Transverse colon (tissue), 4 donors: ENCODE measurements around the gene TMPO. TPM values are rescaled to one million over a fixed set of nuclear protein-coding genes. Genes with fewer than 3 reads are reported as not detected.

Experiments used
- DNase-seq: peaks from one replicate; pipeline ENCODE4 v3.0.0-alpha.2; 2019
- H3K27ac ChIP-seq, 4 donors: fragments of 200-600 bp; sonication (generic); 2 replicates each; pipeline ENCODE4 v1.5.1; 2016 to 2018; ENCODE audit warnings: inconsistent platforms in 4 of 4
- H3K27me3 ChIP-seq: fragments of 200-600 bp; sonication (generic); 2 replicates; pipeline ENCODE4 v1.5.1; 2017; ENCODE audit warnings: inconsistent platforms
- H3K36me3 ChIP-seq, 4 donors: fragments of 200-600 bp; sonication (generic); 2 replicates each; pipeline ENCODE4 v1.5.1; 2017 to 2019; ENCODE audit warnings: inconsistent platforms in 4 of 4
- H3K4me1 ChIP-seq, 4 donors: fragments of 200-600 bp; sonication (generic); 2 replicates each; pipeline ENCODE4 v1.5.1; 2017 to 2020; ENCODE audit warnings: inconsistent platforms in 4 of 4
- H3K4me3 ChIP-seq, 4 donors: fragments of 200-600 bp; sonication (generic); 1 replicate in 1 of 4; 2 replicates in 3 of 4; pipeline versions ENCODE4 v1.5.1 to v1.6.1; 2017 to 2019; ENCODE audit warnings: inconsistent platforms in 4 of 4
- H3K9me3 ChIP-seq, 2 donors: fragments of 200-600 bp; sonication (generic); 2 replicates each; pipeline ENCODE4 v1.5.1; 2017 to 2019; ENCODE audit warnings: inconsistent platforms in 2 of 2
- EP300 ChIP-seq: sonication (generic); formaldehyde crosslinking; IDR thresholded peaks from one replicate; pipeline ENCODE4 v1.6.1; 2017; ENCODE audit warnings: antibody characterized with exemption, low read depth
- POLR2A ChIP-seq: fragments of 450-650 bp; IDR thresholded peaks from one replicate; pipeline ENCODE4 v1.6.1; 2016; ENCODE audit warnings: antibody characterized with exemption, mild to moderate bottlenecking, moderate library complexity
- POLR2AphosphoS5 ChIP-seq, 3 donors: sonication (generic); formaldehyde crosslinking; IDR thresholded peaks; one replicate each; pipeline ENCODE4 v1.6.1; 2016; ENCODE audit warnings: antibody characterized with exemption in 3 of 3
- WGBS, 2 donors: methylation state at CpG; one replicate each; pipeline ENCODE4 v1.1.5; 2018; ENCODE audit warnings: low coverage in 1 of 2; 5-methylcytosine and 5-hydroxymethylcytosine counted together
- in situ Hi-C, 4 donors: fragments of 200-750 bp; cut with MboI; loops; one replicate each; pipeline versions ENCODE4 v1.15.0 to v1.15.1; 2017; ENCODE audit warnings: low sequenced_read_pairs in 3 of 4, low pct_ligation_motif_present in 1 of 4, low pct_unique_long_range_greater_than_20kb in 1 of 4
- intact Hi-C: fragments of 100-400 bp; cut with DNase I; formaldehyde crosslinking; loops from one replicate; pipeline ENCODE4 v1.15.1; 2023; ENCODE audit warnings: low total_unique reads
- total RNA-seq, 4 donors: library from RNA; depleted of rRNA; stranded (reverse); fragments of >200 nt; gene quantifications; one replicate each; pipeline ENCODE4 v1.1.0, GENCODE V29; 2016
- TF ChIP-seq, protein P1 (sequence below), 5 experiments: fragments of 200-600 bp in 3 of 5; fragments of 450-650 bp in 2 of 5; sonication (generic) in 3 of 5; IDR thresholded peaks; 1 replicate in 2 of 5; 2 replicates in 3 of 5; pipeline ENCODE4 v1.5.1; 2016 to 2017; ENCODE audit warnings: antibody characterized with exemption in 5 of 5, inconsistent platforms in 3 of 5, mild to moderate bottlenecking in 2 of 5, moderate library complexity in 1 of 5

Gene TMPO
- total RNA-seq, 4 donors from 2014 or later: 57.8 to 164 (median 89.0) TPM

DNA sequence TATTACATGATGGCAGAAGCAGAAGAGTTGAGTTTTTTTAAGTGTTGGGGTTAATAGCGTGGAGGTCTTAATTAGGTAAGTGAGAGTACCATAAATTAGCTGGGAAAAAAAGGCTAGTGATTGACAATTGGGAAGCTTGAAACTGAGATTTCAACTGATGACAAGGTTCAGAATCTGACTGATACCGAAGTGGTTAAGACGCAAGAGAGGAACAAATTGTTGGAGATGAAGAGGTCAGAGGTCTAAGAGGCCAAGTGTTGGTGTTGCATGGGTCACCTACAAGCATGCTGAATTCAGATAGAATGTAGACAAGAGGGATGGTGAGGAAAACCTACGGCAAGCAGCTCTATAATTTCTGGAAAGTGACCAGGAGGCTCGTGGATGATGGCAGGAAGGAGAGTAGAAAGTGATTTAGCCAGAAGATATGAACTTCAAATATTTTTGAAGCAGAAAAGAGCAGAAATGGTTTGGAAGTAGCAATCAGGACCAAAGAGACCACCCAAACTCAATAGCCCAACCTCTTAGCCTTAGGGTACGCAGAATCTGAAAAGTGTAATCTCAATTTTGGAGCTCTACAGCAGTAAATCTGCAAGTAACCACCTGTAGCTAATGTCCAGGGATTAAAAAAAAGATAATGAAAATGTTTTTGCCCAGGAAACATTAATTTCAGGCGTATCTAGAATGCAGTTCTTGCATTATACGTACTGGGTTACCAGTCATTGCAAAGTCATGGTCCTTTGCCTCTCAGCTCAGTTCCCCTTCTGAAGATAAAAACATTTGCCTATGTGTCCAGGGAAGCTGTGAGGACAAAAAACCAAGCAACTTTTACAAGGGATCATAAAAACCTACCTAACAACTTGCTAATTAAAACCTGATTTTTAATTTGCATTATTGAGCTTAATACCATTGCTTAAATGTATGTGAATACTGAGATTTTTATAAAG, 1.7 kb upstream of the TMPO start:
- Histone ChIP-seq H3K36me3 (no peaks in the 10 kb centered on the region), H3K27me3 (no peaks in the 10 kb centered on the region), H3K4me1 (peaks cover 9 to 32% (median 18%) of the 10 kb centered on the region in 4 donors), H3K4me3 (peak overlapping the region in 2 of 4 donors; percentile 82 to 98), H3K27ac (peak overlapping the region; percentile 94 to 98 (median 96)), H3K9me3 (no peaks in the 10 kb centered on the region)
- no peak for TF ChIP-seq POLR2A
- TF ChIP-seq, protein P1, sequence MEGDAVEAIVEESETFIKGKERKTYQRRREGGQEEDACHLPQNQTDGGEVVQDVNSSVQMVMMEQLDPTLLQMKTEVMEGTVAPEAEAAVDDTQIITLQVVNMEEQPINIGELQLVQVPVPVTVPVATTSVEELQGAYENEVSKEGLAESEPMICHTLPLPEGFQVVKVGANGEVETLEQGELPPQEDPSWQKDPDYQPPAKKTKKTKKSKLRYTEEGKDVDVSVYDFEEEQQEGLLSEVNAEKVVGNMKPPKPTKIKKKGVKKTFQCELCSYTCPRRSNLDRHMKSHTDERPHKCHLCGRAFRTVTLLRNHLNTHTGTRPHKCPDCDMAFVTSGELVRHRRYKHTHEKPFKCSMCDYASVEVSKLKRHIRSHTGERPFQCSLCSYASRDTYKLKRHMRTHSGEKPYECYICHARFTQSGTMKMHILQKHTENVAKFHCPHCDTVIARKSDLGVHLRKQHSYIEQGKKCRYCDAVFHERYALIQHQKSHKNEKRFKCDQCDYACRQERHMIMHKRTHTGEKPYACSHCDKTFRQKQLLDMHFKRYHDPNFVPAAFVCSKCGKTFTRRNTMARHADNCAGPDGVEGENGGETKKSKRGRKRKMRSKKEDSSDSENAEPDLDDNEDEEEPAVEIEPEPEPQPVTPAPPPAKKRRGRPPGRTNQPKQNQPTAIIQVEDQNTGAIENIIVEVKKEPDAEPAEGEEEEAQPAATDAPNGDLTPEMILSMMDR (IDR thresholded peaks at IDR 0.05): no peak
- TF ChIP-seq POLR2AphosphoS5 (IDR thresholded peaks at IDR 0.05): no peak
- no peak for TF ChIP-seq EP300
- WGBS, 2 donors: 75 to 84% methylated on average over 8 of the region's 8 CpGs
- in situ Hi-C loops (loop anchor here in 1 of 4 donors (10.0 kb wide), 1 partner anchor 89 kb away; no protein-coding TSS in a partner anchor), intact Hi-C loops (no loop called here)
- DNase-seq: no peak

DNA sequence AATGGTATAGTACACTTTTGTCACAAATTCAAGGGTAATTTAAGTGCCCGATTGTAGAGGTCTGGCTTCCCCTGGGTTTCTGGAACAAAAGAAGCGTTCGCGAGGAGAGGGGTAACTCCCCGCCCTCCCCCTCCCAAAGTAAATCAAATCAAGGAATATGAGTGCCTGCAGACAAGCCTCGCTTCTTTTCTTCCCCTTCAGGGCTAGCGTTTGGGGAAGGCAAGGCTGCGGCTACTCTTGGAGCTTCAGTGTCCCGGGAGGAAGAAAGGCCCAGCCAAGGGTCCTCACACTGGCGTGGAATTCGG, 456 bp upstream of the TMPO start:
- in situ Hi-C loops: loop anchor here in 1 of 4 donors (10.0 kb wide), 1 partner anchor 90 kb away; no protein-coding TSS in a partner anchor
- Histone ChIP-seq H3K27me3 (no peaks in the 10 kb centered on the region), H3K27ac (peak overlapping the region; percentile 94 to 98 (median 96)), H3K36me3 (no peaks in the 10 kb centered on the region), H3K9me3 (no peaks in the 10 kb centered on the region), H3K4me1 (peaks cover 9 to 41% (median 18%) of the 10 kb centered on the region in 4 donors), H3K4me3 (peak overlapping the region; percentile 82 to 98 (median 94))
- intact Hi-C loops: loop anchor here (1.0 to 5.0 kb wide), 2 partner anchors 25 to 88 kb away; no protein-coding TSS in a partner anchor
- 0 to 1% methylated on average over 1 to 11 of the region's 11 CpGs for WGBS, 2 donors
- TF ChIP-seq POLR2AphosphoS5 (IDR thresholded peaks at IDR 0.05) (no peak), EP300 (no peak), POLR2A (no peak)
- TF ChIP-seq, protein P1 (IDR thresholded peaks at IDR 0.05): no peak
- no peak for DNase-seq

DNA sequence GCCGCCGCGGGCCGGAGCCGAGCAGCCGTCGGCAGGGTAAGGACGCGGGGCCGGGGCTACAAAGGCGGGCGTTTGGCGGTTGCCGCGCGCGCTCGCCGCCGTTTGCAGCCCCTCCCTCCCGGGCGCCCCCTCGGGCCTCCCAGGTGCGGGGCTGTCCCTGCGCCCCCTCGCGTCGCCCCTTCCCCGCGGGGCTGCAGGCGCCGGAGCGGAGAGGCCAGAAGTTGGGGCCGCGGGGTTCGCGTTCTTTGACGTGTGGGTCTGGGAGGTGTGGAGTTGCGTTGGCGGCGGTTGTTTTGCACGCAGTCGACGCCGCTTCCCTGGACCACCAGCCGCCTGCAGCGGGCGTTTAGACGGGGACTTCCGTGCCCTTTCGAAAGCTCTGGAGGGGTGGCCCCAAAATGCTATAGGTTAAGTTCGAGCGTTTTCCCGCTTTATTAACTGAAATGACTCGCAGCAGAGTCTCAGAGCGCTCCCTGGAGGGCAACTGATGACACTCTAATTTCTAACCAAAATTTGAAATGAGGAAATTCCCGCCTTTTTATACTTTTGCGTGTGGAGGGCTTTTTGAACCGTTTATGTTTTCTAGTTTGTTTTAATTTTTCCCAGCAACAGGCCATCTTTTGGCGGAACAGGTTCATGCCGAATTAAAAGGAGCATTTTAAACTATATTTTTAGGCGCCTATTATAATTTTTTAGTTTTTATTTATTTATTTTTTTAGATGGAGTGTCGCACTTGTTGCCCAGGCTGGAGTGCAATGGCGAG, 902 bp downstream of the TMPO start:
- intact Hi-C loops (loop anchor here (5.0 kb wide), 1 partner anchor 89 kb away; no protein-coding TSS in a partner anchor), in situ Hi-C loops (loop anchor here in 1 of 4 donors (10.0 kb wide), 1 partner anchor 91 kb away; no protein-coding TSS in a partner anchor)

More for the DNA sequence above, 902 bp downstream of the TMPO start:
- no peaks in the 10 kb centered on the region for H3K9me3 ChIP-seq
- H3K4me1 ChIP-seq: peaks cover 9 to 53% (median 24%) of the 10 kb centered on the region in 4 donors
- DNase-seq: peak; percentile 82
- H3K27ac ChIP-seq: peak overlapping the region; percentile 94 to 98 (median 96)
- H3K27me3 ChIP-seq: no peaks in the 10 kb centered on the region
- H3K36me3 ChIP-seq: no peaks in the 10 kb centered on the region
- TF ChIP-seq POLR2AphosphoS5 (IDR thresholded peaks at IDR 0.05) (peak in 2 of 3 donors; percentile 7 to 28), POLR2A (no peak), EP300 (no peak)
- TF ChIP-seq, protein P1 (IDR thresholded peaks at IDR 0.05): peak; percentile 67 to 77 (median 74)
- WGBS, 2 donors: 0 to 1% methylated on average over 7 to 42 of the region's 64 CpGs
- H3K4me3 ChIP-seq: peak overlapping the region; percentile 82 to 98 (median 94)
